ENCODE data around the gene NADSYN1. TPM values are rescaled to one million over a fixed set of nuclear protein-coding genes. Genes with fewer than 3 reads are reported as not detected.

The NADSYN1 gene
- total RNA-seq, 1 donor from 2014 or later: 55.4 TPM

GRCh38 chr11:71432761-71433647 is 20.0 kb upstream of the NADSYN1 start:
- no peaks in the 10 kb centered on the region for H3K27me3 Mint-ChIP-seq (ENCODE audit: unreplicated experiment)
- no peak for DNase-seq (ENCODE audit: extremely low spot score, unreplicated experiment)
- H3K27ac Mint-ChIP-seq (ENCODE audit: unreplicated experiment): no peak overlapping the region
- H3K9me3 Mint-ChIP-seq (ENCODE audit: unreplicated experiment): no peaks in the 10 kb centered on the region
- peaks cover 14% of the 10 kb centered on the region for H3K36me3 Mint-ChIP-seq (ENCODE audit: unreplicated experiment)
- no peak overlapping the region for H3K4me3 Mint-ChIP-seq (ENCODE audit: unreplicated experiment)
- no peak for TF ChIP-seq CTCF (IDR thresholded peaks at IDR 0.05)
- H3K4me1 Mint-ChIP-seq (ENCODE audit: unreplicated experiment): no peaks in the 10 kb centered on the region

- Mint-ChIP-seq H3K9me3 (ENCODE audit: unreplicated experiment) (no peaks in the 10 kb centered on the region), H3K4me3 (ENCODE audit: unreplicated experiment) (no peak overlapping the region), H3K4me1 (ENCODE audit: unreplicated experiment) (no peaks in the 10 kb centered on the region), H3K36me3 (ENCODE audit: unreplicated experiment) (peaks cover 17% of the 10 kb centered on the region), H3K27ac (ENCODE audit: unreplicated experiment) (no peak overlapping the region), H3K27me3 (ENCODE audit: unreplicated experiment) (no peaks in the 10 kb centered on the region)
- DNase-seq (ENCODE audit: extremely low spot score, unreplicated experiment): no peak
- TF ChIP-seq CTCF (IDR thresholded peaks at IDR 0.05): no peak
These were observed 19.2 kb upstream of the NADSYN1 start for GRCh38 chr11:71433648-71434450.

GRCh38 chr11:71434576-71435130 is 18.4 kb upstream of the NADSYN1 start:
- Mint-ChIP-seq H3K36me3 (ENCODE audit: unreplicated experiment) (peaks cover 17% of the 10 kb centered on the region), H3K4me1 (ENCODE audit: unreplicated experiment) (no peaks in the 10 kb centered on the region), H3K4me3 (ENCODE audit: unreplicated experiment) (no peak overlapping the region), H3K9me3 (ENCODE audit: unreplicated experiment) (no peaks in the 10 kb centered on the region), H3K27me3 (ENCODE audit: unreplicated experiment) (no peaks in the 10 kb centered on the region), H3K27ac (ENCODE audit: unreplicated experiment) (no peak overlapping the region)
- TF ChIP-seq CTCF (IDR thresholded peaks at IDR 0.05): no peak
- no peak for DNase-seq (ENCODE audit: extremely low spot score, unreplicated experiment)

- TF ChIP-seq CTCF (IDR thresholded peaks at IDR 0.05): no peak
- no peaks in the 10 kb centered on the region for H3K4me1 Mint-ChIP-seq (ENCODE audit: unreplicated experiment)
- no peak for DNase-seq (ENCODE audit: extremely low spot score, unreplicated experiment)
- H3K27me3 Mint-ChIP-seq (ENCODE audit: unreplicated experiment): no peaks in the 10 kb centered on the region
- H3K9me3 Mint-ChIP-seq (ENCODE audit: unreplicated experiment): no peaks in the 10 kb centered on the region
- H3K27ac Mint-ChIP-seq (ENCODE audit: unreplicated experiment): no peak overlapping the region
- peaks cover 20% of the 10 kb centered on the region for H3K36me3 Mint-ChIP-seq (ENCODE audit: unreplicated experiment)
- H3K4me3 Mint-ChIP-seq (ENCODE audit: unreplicated experiment): no peak overlapping the region
These were observed 17.6 kb upstream of the NADSYN1 start for GRCh38 chr11:71435278-71435951.

Data from osteocyte (in vitro differentiated cells).